ENCODE data around the gene PLLP.

GRCh38 chr16:57253466-57253865 is 31.0 kb downstream of the PLLP start:
- TF ChIP-seq CTCF (IDR thresholded peaks at IDR 0.05) (no peak), EZH2 (IDR thresholded peaks at IDR 0.05; ENCODE audit: borderline replicate concordance, insufficient read depth, low read depth, low read length, poor library complexity, severe bottlenecking) (no peak)
